DOHH2 (cell line): Measurements from ENCODE around the gene GFM1.

Source experiments
- EZH2phosphoT487 ChIP-seq: fragments of 200-600 bp; sonication (generic); IDR thresholded peaks from 2 replicates; pipeline ENCODE4 v1.6.1; 2017; ENCODE audit warnings: borderline replicate concordance, mild to moderate bottlenecking, antibody characterized with exemption, low read length, moderate library complexity, mixed read lengths
- TF ChIP-seq, protein P1 (sequence below): fragments of 200-600 bp; sonication (generic); IDR thresholded peaks from one replicate; pipeline ENCODE4 v1.5.1; 2014; ENCODE audit warnings: antibody characterized with exemption, mild to moderate bottlenecking, low read depth, low read length; ENCODE audit not compliant: poor library complexity, severe bottlenecking

DNA sequence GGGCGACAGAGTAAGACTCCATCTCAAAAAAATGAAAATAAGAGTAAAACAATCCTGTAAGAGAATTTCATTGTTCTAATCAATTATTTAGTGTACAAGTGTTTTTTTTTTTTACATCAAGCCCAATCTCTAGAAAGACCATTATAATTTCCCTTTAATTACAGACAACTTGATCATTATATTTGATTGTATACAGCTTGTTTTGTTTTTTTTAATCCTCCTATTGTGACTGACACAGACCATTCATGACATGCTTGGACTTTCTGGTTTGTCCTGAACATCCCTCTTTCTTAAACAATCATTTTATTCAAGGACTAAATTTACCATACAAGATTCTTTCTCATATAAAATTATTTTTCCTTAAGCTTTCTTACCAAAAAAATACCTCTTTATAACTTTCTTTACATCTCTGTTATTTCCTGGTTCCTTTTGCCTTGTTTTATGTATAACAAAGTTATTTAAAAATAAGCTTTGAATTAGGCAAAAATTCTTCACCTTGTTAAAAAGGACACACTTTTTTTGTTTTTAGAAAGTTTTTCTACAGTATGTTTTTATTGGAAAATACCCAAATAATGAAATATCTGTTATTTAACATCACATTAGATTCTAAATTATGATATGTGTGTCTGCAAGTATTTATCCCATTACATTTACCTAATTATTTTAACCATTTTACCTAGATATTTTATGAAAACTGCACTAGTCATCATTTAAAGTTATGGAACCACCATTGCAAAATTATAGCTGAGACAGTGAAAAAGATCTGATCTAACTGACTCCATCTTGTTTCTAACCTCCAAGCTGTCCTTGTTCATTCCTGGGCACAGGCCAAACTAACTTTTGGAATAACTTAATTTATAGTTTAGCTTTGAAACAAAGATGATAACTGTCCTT is 26.1 kb upstream of the GFM1 start:
- TF ChIP-seq, protein P1, sequence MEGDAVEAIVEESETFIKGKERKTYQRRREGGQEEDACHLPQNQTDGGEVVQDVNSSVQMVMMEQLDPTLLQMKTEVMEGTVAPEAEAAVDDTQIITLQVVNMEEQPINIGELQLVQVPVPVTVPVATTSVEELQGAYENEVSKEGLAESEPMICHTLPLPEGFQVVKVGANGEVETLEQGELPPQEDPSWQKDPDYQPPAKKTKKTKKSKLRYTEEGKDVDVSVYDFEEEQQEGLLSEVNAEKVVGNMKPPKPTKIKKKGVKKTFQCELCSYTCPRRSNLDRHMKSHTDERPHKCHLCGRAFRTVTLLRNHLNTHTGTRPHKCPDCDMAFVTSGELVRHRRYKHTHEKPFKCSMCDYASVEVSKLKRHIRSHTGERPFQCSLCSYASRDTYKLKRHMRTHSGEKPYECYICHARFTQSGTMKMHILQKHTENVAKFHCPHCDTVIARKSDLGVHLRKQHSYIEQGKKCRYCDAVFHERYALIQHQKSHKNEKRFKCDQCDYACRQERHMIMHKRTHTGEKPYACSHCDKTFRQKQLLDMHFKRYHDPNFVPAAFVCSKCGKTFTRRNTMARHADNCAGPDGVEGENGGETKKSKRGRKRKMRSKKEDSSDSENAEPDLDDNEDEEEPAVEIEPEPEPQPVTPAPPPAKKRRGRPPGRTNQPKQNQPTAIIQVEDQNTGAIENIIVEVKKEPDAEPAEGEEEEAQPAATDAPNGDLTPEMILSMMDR = no peak
- no peak for TF ChIP-seq EZH2phosphoT487
